SKM-1 treated with dmso at 0.1 percent for 144 hours (cell line): ENCODE data around the gene KHDRBS2.
"Not testable (repeated sequence)": the region's sequence is repeated elsewhere in the genome, so short reads cannot be mapped to it uniquely, and the experiment has no call there.

ENCODE experiments used
- DNase-seq: peaks from one replicate; lab custom pipeline; 2025; ENCODE audit not compliant: unreplicated experiment; lab: John Stamatoyannopoulos, UW

The KHDRBS2 gene

DNA sequence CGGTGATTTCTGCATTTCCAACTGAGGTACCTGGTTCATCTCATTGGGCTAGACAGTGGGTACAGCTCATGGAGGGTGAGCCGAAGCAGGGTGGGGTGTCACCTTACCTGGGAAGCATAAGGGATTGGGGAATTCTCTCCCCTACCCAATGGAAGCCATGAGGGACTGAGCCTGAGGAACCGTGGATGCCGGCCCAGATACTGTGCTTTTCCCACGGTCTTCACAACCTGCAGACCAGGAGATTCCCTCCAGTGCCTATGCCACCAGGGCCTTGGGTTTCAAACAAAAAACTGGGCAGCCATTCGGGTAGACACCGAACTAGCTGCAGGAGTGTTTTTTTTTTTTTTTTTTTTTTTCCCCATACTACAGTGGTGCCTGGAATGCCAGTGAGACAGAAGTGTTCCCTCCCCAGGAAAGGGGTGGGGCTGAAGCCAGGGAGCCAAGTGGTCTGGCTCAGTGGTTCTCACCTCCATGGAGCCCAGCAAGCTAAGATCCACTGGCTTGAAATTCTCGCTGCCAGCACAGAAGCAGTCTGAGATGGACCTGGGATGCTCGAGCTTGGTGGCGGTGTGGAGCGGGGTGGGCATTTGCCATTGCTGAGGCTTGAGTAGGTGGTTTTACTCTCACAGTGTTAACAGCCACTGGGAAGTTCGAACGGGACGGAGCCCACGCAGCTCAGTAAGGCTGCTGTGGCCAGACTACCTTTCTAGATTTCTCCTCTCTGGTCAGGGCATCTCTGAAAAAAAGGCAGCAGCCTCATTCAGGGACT is 416.2 kb downstream of the KHDRBS2 start:
- DNase-seq: no peak

- DNase-seq: no peak
These were observed 417.4 kb downstream of the KHDRBS2 start for GRCh38 chr6:61868507-61869080.

- DNase-seq: no peak
These were observed 418.4 kb downstream of the KHDRBS2 start for GRCh38 chr6:61867635-61868034.

DNA sequence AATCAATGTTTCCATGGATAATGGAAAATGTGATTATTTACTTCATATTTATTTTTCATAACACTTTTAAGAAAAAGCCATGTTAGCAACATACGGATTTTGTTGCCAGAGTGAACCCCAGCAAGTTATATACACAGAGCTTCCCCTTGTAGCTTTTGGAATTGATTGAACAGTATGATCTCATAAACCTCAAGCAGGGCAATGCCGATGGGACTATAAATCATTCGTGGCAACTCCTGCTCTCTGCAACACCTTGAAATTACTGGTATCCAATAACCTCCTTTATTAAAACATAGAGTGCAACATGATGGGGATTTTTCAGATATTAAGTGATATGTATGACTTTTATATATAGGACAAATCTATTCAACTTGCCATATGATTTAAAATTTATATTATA is 428.5 kb downstream of the KHDRBS2 start:
- DNase-seq: no peak

- no peak for DNase-seq
These were observed 444.1 kb downstream of the KHDRBS2 start for GRCh38 chr6:61841958-61842357.

DNA sequence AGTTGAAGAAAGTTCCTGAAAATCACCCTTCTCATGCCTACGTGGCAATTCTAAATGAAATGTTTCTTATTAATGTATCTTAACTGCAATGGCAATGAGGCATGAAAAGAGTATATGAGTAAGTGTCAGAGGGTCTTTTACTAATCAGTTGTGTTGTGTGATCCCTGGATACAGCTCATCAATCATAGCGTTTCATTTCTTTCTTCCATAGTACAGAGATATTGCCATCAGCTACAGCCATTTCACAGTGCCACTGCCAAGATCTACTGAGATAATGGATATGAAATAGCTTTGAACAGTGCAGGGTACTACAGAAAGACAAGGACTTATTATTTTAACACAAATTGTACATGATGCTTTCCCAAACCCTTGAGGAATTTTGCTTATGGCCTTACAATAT is 450.8 kb downstream of the KHDRBS2 start:
- no peak for DNase-seq

- DNase-seq: no peak
These were observed 452.8 kb downstream of the KHDRBS2 start for GRCh38 chr6:61833176-61833755.

DNA sequence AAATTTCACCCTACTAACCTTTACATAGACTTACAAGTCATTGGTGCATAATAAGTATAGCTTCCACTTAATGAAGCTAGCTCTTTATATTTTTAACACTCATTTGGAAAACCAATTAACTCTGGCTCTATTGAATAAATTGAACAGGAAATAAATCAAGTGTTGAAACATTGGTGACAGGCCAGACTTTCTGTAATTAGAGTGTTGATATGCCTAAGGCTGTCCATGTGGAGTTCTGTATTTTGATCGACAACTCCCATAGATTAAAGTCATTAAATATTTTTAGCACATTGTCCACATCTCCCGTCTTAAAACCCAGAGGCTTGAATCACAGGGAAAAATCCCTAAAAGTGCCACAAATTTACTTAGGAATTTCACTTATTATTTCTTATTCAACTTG is 468.3 kb downstream of the KHDRBS2 start:
- DNase-seq: no peak

- no peak for DNase-seq
These were observed 476.0 kb downstream of the KHDRBS2 start for GRCh38 chr6:61810047-61810446.

GRCh38 chr6:61809004-61809595 is 476.9 kb downstream of the KHDRBS2 start:
- DNase-seq: peak; percentile 67

- DNase-seq: no peak
These were observed 498.0 kb downstream of the KHDRBS2 start for GRCh38 chr6:61787998-61788397.

DNA sequence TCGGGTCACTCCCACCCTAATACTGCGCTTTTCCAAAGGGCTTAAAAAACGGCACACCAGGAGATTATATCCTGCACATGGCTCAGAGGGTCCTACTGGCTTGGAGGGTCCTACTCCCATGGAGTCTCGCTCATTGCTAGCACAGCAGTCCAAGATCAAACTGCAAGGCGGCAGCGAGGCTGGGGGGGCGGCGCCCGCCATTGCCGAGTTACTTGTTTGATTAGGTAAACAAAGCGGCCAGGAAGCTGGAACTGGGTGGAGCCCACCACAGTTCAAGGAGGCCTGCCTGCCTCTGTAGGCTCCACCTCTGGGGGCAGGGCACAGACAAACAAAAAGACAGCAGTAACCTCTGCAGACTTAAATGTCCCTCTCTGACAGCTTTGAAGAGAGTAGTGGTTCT is 516.6 kb downstream of the KHDRBS2 start:
- not testable (repeated sequence) for DNase-seq

DNA sequence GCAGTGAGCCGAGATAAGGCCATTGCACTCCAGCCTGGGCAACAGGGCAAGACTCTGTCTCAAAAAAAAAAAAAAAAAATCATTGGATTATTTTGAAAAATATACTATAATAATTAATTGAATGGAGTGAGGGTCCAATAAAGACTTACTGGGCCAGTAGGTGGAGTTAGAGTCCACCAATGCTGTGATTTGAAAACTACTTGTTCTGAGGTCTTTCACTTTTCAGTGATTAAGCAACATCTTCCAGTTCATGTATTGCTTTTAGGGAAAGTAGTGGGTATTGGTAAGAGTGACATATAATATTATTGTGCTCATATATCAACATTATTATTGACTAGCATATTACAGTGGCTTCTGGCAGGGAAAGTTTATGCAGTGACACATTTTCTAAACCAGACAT is 530.3 kb downstream of the KHDRBS2 start:
- DNase-seq: no peak

- no peak for DNase-seq
These were observed 534.0 kb downstream of the KHDRBS2 start for GRCh38 chr6:61751986-61752385.

DNA sequence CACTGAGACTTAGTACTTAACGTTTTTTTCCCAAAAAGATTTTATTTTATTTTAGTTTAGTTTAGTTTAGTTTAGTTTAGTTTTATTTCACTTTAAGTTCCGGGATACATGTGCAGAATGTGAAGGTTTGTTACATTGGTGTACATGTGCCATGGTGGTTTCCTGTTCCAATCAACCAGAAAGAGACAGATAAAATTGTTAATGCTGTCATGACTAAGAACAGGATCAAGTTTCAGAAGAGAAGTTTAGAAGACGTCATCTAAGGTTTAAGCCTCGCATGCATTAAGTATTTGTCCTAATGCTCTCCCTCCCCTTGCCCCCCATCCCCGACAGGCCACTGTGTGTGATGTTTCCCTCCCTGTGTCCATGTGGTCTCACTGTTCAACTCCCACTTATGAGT is 540.0 kb downstream of the KHDRBS2 start:
- DNase-seq: no peak

GRCh38 chr6:61711849-61712248 is 574.2 kb downstream of the KHDRBS2 start:
- DNase-seq: no peak

GRCh38 chr6:61688165-61688564 is 597.9 kb downstream of the KHDRBS2 start:
- no peak for DNase-seq

GRCh38 chr6:61682562-61682961 is 603.5 kb downstream of the KHDRBS2 start:
- DNase-seq: no peak

DNA sequence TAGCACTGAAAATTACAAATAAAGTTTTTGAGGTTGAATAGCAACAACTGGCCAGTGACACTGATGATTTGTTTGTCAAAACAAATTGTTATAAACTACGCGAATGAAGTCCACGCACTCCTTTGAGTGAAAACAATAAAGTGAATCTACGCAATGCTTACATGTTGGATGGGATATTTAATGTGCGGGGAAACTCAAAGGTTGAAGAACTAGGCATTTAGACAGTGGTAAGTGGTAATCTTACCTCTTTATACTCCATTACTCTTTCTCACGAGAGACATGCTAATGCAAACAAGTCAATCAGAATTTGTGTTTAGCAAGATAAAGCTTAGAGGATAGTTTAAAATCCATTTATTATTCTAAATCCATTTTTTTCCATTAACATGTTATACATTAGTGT is 606.4 kb downstream of the KHDRBS2 start:
- DNase-seq: no peak

- no peak for DNase-seq
These were observed 610.3 kb downstream of the KHDRBS2 start for GRCh38 chr6:61675734-61676133.

- DNase-seq: peak; percentile 2
These were observed 636.2 kb downstream of the KHDRBS2 start for GRCh38 chr6:61649845-61650244.

GRCh38 chr6:61640463-61640862 is 645.6 kb downstream of the KHDRBS2 start:
- no peak for DNase-seq
